Hematopoietic multipotent progenitor cell treated with erythropoietin and hydrocortisone succinate and interleukin-3 and kit ligand, for 15 days (in vitro differentiated cells): ENCODE data around the gene CREBBP.

Experiments
- DNase-seq: peaks from one replicate; pipeline ENCODE4 v3.0.0-alpha.2; 2015; ENCODE audit warnings: low spot score

The CREBBP gene

GRCh38 chr16:3879887-3880564 lies 487 bp downstream of the CREBBP start:
- peak; percentile 73 for DNase-seq

GRCh38 chr16:3879258-3879886 lies 1.1 kb downstream of the CREBBP start:
- peak; percentile 39 for DNase-seq

GRCh38 chr16:3878610-3879009 lies 1.9 kb downstream of the CREBBP start:
- DNase-seq = peak; percentile 11

GRCh38 chr16:3876695-3877094 lies 3.8 kb downstream of the CREBBP start:
- DNase-seq = no peak

- no peak for DNase-seq
These were observed 4.4 kb downstream of the CREBBP start for GRCh38 chr16:3876160-3876559.

GRCh38 chr16:3874794-3875692 lies 5.5 kb downstream of the CREBBP start:
- peak; percentile 5 for DNase-seq

- peak; percentile 70 for DNase-seq
These were observed 6.3 kb downstream of the CREBBP start for GRCh38 chr16:3874242-3874641.

- DNase-seq = peak; percentile 41
These were observed 6.9 kb downstream of the CREBBP start for GRCh38 chr16:3873482-3874173.

GRCh38 chr16:3872216-3872895 lies 8.2 kb downstream of the CREBBP start:
- DNase-seq = no peak

GRCh38 chr16:3868967-3869366 lies 11.5 kb downstream of the CREBBP start:
- no peak for DNase-seq

- no peak for DNase-seq
These were observed 12.0 kb downstream of the CREBBP start for GRCh38 chr16:3868556-3868955.

GRCh38 chr16:3866703-3867431 lies 13.6 kb downstream of the CREBBP start:
- no peak for DNase-seq

GRCh38 chr16:3865241-3865640 lies 15.3 kb downstream of the CREBBP start:
- DNase-seq = no peak

GRCh38 chr16:3864562-3864961 lies 16.0 kb downstream of the CREBBP start:
- no peak for DNase-seq

- no peak for DNase-seq
These were observed 16.9 kb downstream of the CREBBP start for GRCh38 chr16:3863587-3863986.

- DNase-seq = no peak
These were observed 18.6 kb downstream of the CREBBP start for GRCh38 chr16:3861808-3862451.

GRCh38 chr16:3859889-3860288 lies 20.6 kb downstream of the CREBBP start:
- no peak for DNase-seq

GRCh38 chr16:3858801-3859200 lies 21.7 kb downstream of the CREBBP start:
- DNase-seq = no peak

- no peak for DNase-seq
These were observed 23.1 kb downstream of the CREBBP start for GRCh38 chr16:3857189-3858043.
